Spleen (tissue), 11 donors: ENCODE results near the gene MEGF6. TPM values are rescaled to one million over a fixed set of nuclear protein-coding genes. Genes with fewer than 3 reads are reported as not detected.
A peak's percentile ranks its signal among the peaks of the same experiment; 100 is the strongest.

Experiments
- DNase-seq: peaks from one replicate; pipeline ENCODE4 v3.0.0-alpha.2; 2020
- H3K27ac ChIP-seq, 8 donors: fragments of 200-600 bp; sonication (generic) in 7 of 8; 1 replicate in 4 of 8; 2 replicates in 4 of 8; pipeline versions ENCODE4 v1.5.0 to v1.8.0; 2016 to 2021; ENCODE audit warnings: inconsistent platforms in 4 of 8, mild to moderate bottlenecking in 4 of 8, moderate library complexity in 1 of 8
- H3K27me3 ChIP-seq, 7 donors: fragments of 200-600 bp; sonication (generic) in 6 of 7; replicated peaks in 1 of 7; 1 replicate in 4 of 7; 2 replicates in 3 of 7; pipeline versions ENCODE4 v1.5.0 to v1.8.0; 2016 to 2021; ENCODE audit warnings: inconsistent platforms in 3 of 7, mild to moderate bottlenecking in 1 of 7
- H3K36me3 ChIP-seq, 6 donors: fragments of 200-600 bp; sonication (generic) in 5 of 6; 1 replicate in 4 of 6; 2 replicates in 2 of 6; pipeline versions ENCODE4 v1.5.0 to v1.8.0; 2016 to 2021; ENCODE audit warnings: inconsistent platforms in 2 of 6
- H3K4me1 ChIP-seq, 6 donors: fragments of 200-600 bp; sonication (generic) in 5 of 6; 1 replicate in 3 of 6; 2 replicates in 3 of 6; pipeline versions ENCODE4 v1.5.0 to v1.8.0; 2016 to 2021; ENCODE audit warnings: inconsistent platforms in 3 of 6
- H3K4me3 ChIP-seq, 8 donors: fragments of 200-600 bp; sonication (generic) in 7 of 8; 1 replicate in 4 of 8; 2 replicates in 4 of 8; pipeline versions ENCODE4 v1.5.0 to v1.8.0; 2016 to 2021; ENCODE audit warnings: inconsistent platforms in 4 of 8, mild to moderate bottlenecking in 4 of 8, moderate library complexity in 2 of 8
- H3K9me3 ChIP-seq, 8 donors: fragments of 200-600 bp; sonication (generic) in 7 of 8; 1 replicate in 4 of 8; 2 replicates in 4 of 8; pipeline versions ENCODE4 v1.5.0 to v1.8.0; 2016 to 2021; ENCODE audit warnings: inconsistent platforms in 4 of 8
- CTCF ChIP-seq, 11 experiments: fragments of 200-600 bp in 7 of 11; fragments of 450-650 bp in 4 of 11; sonication (generic) in 4 of 11; IDR thresholded peaks in 8 of 11; conservative IDR thresholded peaks in 3 of 11; 1 replicate in 7 of 11; 2 replicates in 4 of 11; pipeline versions ENCODE4 v1.4.0 to v1.8.0; 2016 to 2021; ENCODE audit warnings: antibody characterized with exemption in 11 of 11, inconsistent platforms in 4 of 11, mild to moderate bottlenecking in 1 of 11
- POLR2A ChIP-seq, 3 donors: fragments of 450-650 bp; IDR thresholded peaks; one replicate each; pipeline ENCODE4 v1.5.1; 2017; ENCODE audit warnings: antibody characterized with exemption in 3 of 3, mild to moderate bottlenecking in 1 of 3
- POLR2AphosphoS5 ChIP-seq, 3 donors: sonication (generic); formaldehyde crosslinking; IDR thresholded peaks; one replicate each; pipeline ENCODE4 v1.5.1; 2017; ENCODE audit warnings: antibody characterized with exemption in 3 of 3
- WGBS, 5 donors: extraction: QIAGEN DNeasy Blood & Tissue Kit in 3 of 5; methylation state at CpG; one replicate each; pipeline versions ENCODE4 v1.1.5 to v1.1.7; 2013 to 2018; 5-methylcytosine and 5-hydroxymethylcytosine counted together
- intact Hi-C: fragments of 100-400 bp; cut with DNase I; formaldehyde crosslinking; loops from one replicate; pipeline ENCODE4 v1.15.0; 2023; ENCODE audit warnings: low total_unique reads
- polyA plus RNA-seq, 3 donors: library from polyadenylated mRNA; stranded (reverse); fragments of 200-250 nt; gene quantifications; one replicate each; pipeline ENCODE4 v1.2.1, GENCODE V29; 2013
- total RNA-seq, 7 donors: library from RNA; depleted of rRNA in 3 of 7; stranded (reverse); fragments of >200 nt in 3 of 7; fragmentation: NEBNext Ultra II Directional in 4 of 7; extraction: Animal tissue kit (Norgen Biotek cat#: 25700) in 4 of 7; gene quantifications; one replicate each; pipeline versions ENCODE4 v1.1.0 to v1.2.1, GENCODE V29; 2016 to 2021
- donor health status: healthy with polysubstance abuse.
- donor health status: DM: no; HTN: no; CAD: no; lungs with moderate emphysema.
- donor health status: DM: no; HTN: no; CAD: no.
- donor health status: Bipolar disorder and iron deficiency.
- donor health status: healthy.
- donor health status: DM: no; HTN: no; CAD: no.
- donor health status: DM: yes; HTN: yes; CAD: no.

The MEGF6 gene
- total and polyA plus RNA-seq, 10 donors = 8.7 to 39.5 (median 20.3) TPM

DNA sequence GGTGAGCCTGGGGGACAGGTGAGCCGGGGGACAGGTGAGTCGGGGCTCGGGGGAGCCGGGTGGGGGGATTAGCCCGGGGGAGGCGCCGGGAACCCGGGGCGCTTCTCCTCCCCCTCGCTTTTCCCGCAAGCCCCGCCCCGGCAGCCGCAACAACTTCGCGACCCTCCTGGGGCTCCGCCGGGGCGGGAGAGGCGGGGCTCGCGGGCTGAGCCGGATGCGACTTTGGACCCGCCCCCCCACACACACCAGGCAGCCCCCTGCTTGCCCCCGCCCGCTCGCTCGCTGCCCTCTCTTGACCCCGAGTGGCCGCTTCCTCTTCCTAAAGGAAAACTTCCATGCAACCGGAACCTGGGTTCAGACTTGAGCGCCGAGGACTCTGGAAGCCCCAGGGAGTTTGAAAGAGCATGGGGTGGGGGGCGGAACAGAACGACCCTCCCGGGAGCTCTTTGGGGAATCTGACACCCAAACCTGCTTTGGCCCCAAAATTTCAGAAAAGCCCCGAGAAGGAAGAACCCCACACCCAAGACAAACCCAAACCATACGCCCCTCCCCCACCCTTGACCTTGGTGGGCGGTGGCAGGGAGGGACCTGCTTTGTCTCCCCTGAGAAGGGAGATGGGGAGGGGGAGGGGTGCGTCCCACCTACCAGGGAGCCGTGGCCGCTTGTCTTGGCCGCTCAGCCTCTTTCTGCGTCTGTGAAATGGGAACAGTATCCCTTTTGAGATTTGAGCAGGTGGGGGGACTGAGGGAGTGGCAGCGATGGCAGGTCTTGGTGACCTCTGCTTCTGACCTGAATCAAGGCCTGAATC, 156.3 kb downstream of the MEGF6 start:
- peaks cover 0 to 58% (median 25%) of the 10 kb centered on the region in 7 donors for H3K27me3 ChIP-seq
- peaks cover 11 to 57% (median 30%) of the 10 kb centered on the region in 6 donors for H3K4me1 ChIP-seq
- no peak for TF ChIP-seq CTCF (IDR thresholded peaks at IDR 0.05 in 8 of 11, conservative IDR thresholded peaks at IDR 0.05 in 3 of 11)
- TF ChIP-seq POLR2A (IDR thresholded peaks at IDR 0.05) = no peak
- TF ChIP-seq POLR2AphosphoS5 (IDR thresholded peaks at IDR 0.05) = no peak
- intact Hi-C loops = loop anchor here (5.0 kb wide), 1 partner anchor 32 kb away; no protein-coding TSS in a partner anchor
- H3K36me3 ChIP-seq = no peaks in the 10 kb centered on the region
- no peaks in the 10 kb centered on the region for H3K9me3 ChIP-seq
- peak overlapping the region; percentile 24 to 76 (median 46) for H3K4me3 ChIP-seq
- DNase-seq = no peak
- WGBS, 5 donors = 12 to 41% (median 30%) methylated on average over 15 to 46 of the region's 46 CpGs
- H3K27ac ChIP-seq = peak overlapping the region in 2 of 8 donors; percentile 13 to 40

DNA sequence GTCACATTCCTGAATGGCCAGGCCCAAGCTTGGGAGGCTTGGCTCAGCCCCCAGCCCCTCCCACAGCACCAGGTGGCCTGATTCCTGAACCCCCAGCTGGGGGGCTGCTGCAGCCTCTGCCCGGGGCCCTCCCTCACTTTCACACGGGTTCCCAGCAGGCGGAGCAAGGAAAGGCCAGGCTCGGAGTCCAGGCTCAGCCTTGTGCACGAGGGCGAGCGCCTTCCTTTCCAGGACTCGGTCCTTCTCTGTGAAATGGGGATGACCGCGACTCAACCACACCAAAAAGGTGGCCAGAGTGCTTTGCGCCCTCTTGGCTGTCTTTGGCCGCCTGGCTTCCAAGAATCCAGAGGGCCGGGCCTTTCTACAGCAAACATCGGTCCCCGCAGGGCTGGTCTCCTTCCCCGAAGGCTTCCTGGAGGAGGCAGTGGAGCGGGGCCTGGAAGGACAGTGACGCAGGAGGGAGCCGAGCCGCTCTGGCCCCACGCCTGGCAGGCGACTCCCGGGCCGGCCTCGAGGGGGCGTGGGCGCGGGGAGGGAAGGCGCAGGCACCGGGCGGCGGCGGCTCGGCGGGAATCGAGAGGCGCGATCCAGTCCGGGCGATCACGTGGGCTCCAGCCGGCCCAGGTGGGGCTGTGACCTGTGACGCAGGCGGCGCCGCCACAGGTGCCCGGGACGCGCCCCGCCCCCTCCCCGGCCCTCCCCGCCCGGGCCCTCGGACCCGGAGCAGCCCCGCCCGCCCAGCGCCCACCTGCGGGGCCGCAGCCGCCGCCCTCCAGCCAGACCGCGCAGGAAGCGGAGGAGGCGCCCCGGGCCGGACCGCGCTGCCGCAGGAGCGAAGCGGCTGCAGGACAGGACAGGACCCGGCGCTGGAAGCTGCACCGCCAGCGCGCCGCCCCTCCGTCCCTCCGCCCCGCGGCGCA, 157.2 kb downstream of the MEGF6 start, which contains the start of gene ARHGEF16:
TSS of gene ARHGEF16 (plus strand) at position 775 of the 920 bp plus-strand sequence. CDS start 8,420 bp downstream, outside the sequence.
- peaks cover 11 to 51% (median 30%) of the 10 kb centered on the region in 6 donors for H3K4me1 ChIP-seq
- WGBS, 5 donors = 5 to 60% (median 8%) methylated on average over 2 to 84 of the region's 84 CpGs
- peak within 1 kb of the TSS in 2 of 8 donors; percentile 13 to 40 for H3K27ac ChIP-seq
- no peaks in the 10 kb centered on the region for H3K9me3 ChIP-seq
- DNase-seq = no peak
- H3K4me3 ChIP-seq = peak within 1 kb of the TSS; percentile 24 to 76 (median 46)
- peaks cover 0 to 64% (median 25%) of the 10 kb centered on the region in 7 donors for H3K27me3 ChIP-seq
- H3K36me3 ChIP-seq = no peaks in the 10 kb centered on the region
- intact Hi-C loops = loop anchor here (5.0 kb wide), 1 partner anchor 33 kb away; no protein-coding TSS in a partner anchor
- TF ChIP-seq POLR2AphosphoS5 (IDR thresholded peaks at IDR 0.05) = peak in 2 of 3 donors; percentile 29 to 31
- no peak for TF ChIP-seq POLR2A (IDR thresholded peaks at IDR 0.05)
- TF ChIP-seq CTCF (IDR thresholded peaks at IDR 0.05 in 8 of 11, conservative IDR thresholded peaks at IDR 0.05 in 3 of 11) = peak in 9 of 11 experiments; percentile 8 to 61 (median 39)

- no peaks in the 10 kb centered on the region for H3K36me3 ChIP-seq
- 0 to 33% (median 27%) methylated on average over 1 to 18 of the region's 18 CpGs for WGBS, 5 donors
- TF ChIP-seq POLR2AphosphoS5 (IDR thresholded peaks at IDR 0.05) (no peak), CTCF (IDR thresholded peaks at IDR 0.05 in 8 of 11, conservative IDR thresholded peaks at IDR 0.05 in 3 of 11) (peak; percentile 82 to 96 (median 94)), POLR2A (IDR thresholded peaks at IDR 0.05) (no peak)
- no peaks in the 10 kb centered on the region for H3K9me3 ChIP-seq
- H3K4me3 ChIP-seq = peak overlapping the region in 1 of 8 donors; percentile 76
- peaks cover 0 to 65% (median 25%) of the 10 kb centered on the region in 7 donors for H3K27me3 ChIP-seq
- no peak overlapping the region for H3K27ac ChIP-seq
- intact Hi-C loops = loop anchor here (5.0 kb wide), 1 partner anchor 34 kb away; no protein-coding TSS in a partner anchor
- H3K4me1 ChIP-seq = peaks cover 11 to 47% (median 28%) of the 10 kb centered on the region in 6 donors
- peak; percentile 90 for DNase-seq
These were observed 158.0 kb downstream of the MEGF6 start for GRCh38 chr1:3453203-3453761.
